Measurements from ENCODE around the gene RFNG. TPM values are rescaled to one million over a fixed set of nuclear protein-coding genes. Genes with fewer than 3 reads are reported as not detected.

RFNG gene
- total RNA-seq, 1 experiment from 2014 or later = 40.4 TPM

- Histone ChIP-seq H3K4me1 (replicated peaks; ENCODE audit: insufficient read depth) (0 out of 2 replicates have a peak, but pooled peaks cover 5% of the 10 kb centered on the region), H3K9me2 (ENCODE audit: insufficient read depth) (no peaks in the 10 kb centered on the region), H3K79me2 (ENCODE audit: low read depth) (0 out of 2 replicates have a peak, but pooled peaks cover 8% of the 10 kb centered on the region), H3K9me3 (ENCODE audit: insufficient read depth, low read depth) (no peaks in the 10 kb centered on the region), H2AFZ (no peak overlapping the region), H4K20me1 (ENCODE audit: insufficient read depth) (no peaks in the 10 kb centered on the region), H3K27ac (no peak overlapping the region), H3K27me3 (ENCODE audit: insufficient read depth, low read depth) (no peaks in the 10 kb centered on the region), H3F3A (ENCODE audit: insufficient read depth, low read depth) (no peaks in the 10 kb centered on the region), H3K4me2 (no peak overlapping the region), H3K36me3 (ENCODE audit: low read depth) (no peaks in the 10 kb centered on the region), H3K4me3 (no peak overlapping the region)
- CTCF ChIA-PET = no interaction called here
- intact Hi-C loops (cut with micrococcal nuclease; ENCODE audit: unreplicated experiment) = no loop called here
- TF ChIP-seq CTCF (conservative IDR thresholded peaks at IDR 0.05) (no peak), EZH2 (IDR thresholded peaks at IDR 0.05; ENCODE audit: low read depth) (no peak)
- POLR2A ChIA-PET (ENCODE audit: unreplicated experiment) = interaction anchor here (0.6 kb wide), 2 partner anchors 22 to 239 kb away, joined by 6 to 10 read pairs; partner anchors contain the start of gene DCXR
- no peak for DNase-seq
- no TSS peak for BruUV-seq (replicated peaks)
These were observed 7.8 kb upstream of the RFNG start for GRCh38 chr17:82059272-82060000.

- Histone ChIP-seq H3K36me3 (ENCODE audit: low read depth) (no peaks in the 10 kb centered on the region), H4K20me1 (ENCODE audit: insufficient read depth) (no peaks in the 10 kb centered on the region), H3K27ac (no peak overlapping the region), H3K9me2 (ENCODE audit: insufficient read depth) (no peaks in the 10 kb centered on the region), H3K4me1 (replicated peaks; ENCODE audit: insufficient read depth) (0 out of 2 replicates have a peak, but pooled peaks cover under 1% of the 10 kb centered on the region), H3K79me2 (ENCODE audit: low read depth) (0 out of 2 replicates have a peak, but pooled peaks cover 3% of the 10 kb centered on the region), H2AFZ (no peak overlapping the region), H3K9me3 (ENCODE audit: insufficient read depth, low read depth) (no peaks in the 10 kb centered on the region), H3K4me2 (no peak overlapping the region), H3K27me3 (ENCODE audit: insufficient read depth, low read depth) (no peaks in the 10 kb centered on the region), H3K4me3 (no peak overlapping the region), H3F3A (ENCODE audit: insufficient read depth, low read depth) (no peaks in the 10 kb centered on the region)
- DNase-seq = no peak
- BruUV-seq (replicated peaks) = no TSS peak
- POLR2A ChIA-PET (ENCODE audit: unreplicated experiment) = interaction anchor here (0.6 kb wide), 1 partner anchor 21 kb away, joined by 6 read pairs; the partner anchor contains the start of gene DCXR
- CTCF ChIA-PET = no interaction called here
- intact Hi-C loops (cut with micrococcal nuclease; ENCODE audit: unreplicated experiment) = no loop called here
- TF ChIP-seq EZH2 (IDR thresholded peaks at IDR 0.05; ENCODE audit: low read depth) (no peak), CTCF (conservative IDR thresholded peaks at IDR 0.05) (no peak)
These were observed 7.2 kb upstream of the RFNG start for GRCh38 chr17:82058855-82059249.

- no TSS peak for BruUV-seq (replicated peaks)
- DNase-seq = no peak
- CTCF ChIA-PET = no interaction called here
- no peak overlapping the region for H3K27ac ChIP-seq
- no peaks in the 10 kb centered on the region for H4K20me1 ChIP-seq (ENCODE audit: insufficient read depth)
- H3K27me3 ChIP-seq (ENCODE audit: insufficient read depth, low read depth) = no peaks in the 10 kb centered on the region
- no peaks in the 10 kb centered on the region for H3K36me3 ChIP-seq (ENCODE audit: low read depth)
- H3K79me2 ChIP-seq (ENCODE audit: low read depth) = no peaks in the 10 kb centered on the region
- TF ChIP-seq EZH2 (IDR thresholded peaks at IDR 0.05; ENCODE audit: low read depth) (no peak), CTCF (conservative IDR thresholded peaks at IDR 0.05) (no peak)
- POLR2A ChIA-PET (ENCODE audit: unreplicated experiment) = no interaction called here
- intact Hi-C loops (cut with micrococcal nuclease; ENCODE audit: unreplicated experiment) = no loop called here
- no peak overlapping the region for H2AFZ ChIP-seq
- H3K9me2 ChIP-seq (ENCODE audit: insufficient read depth) = no peaks in the 10 kb centered on the region
- no peaks in the 10 kb centered on the region for H3F3A ChIP-seq (ENCODE audit: insufficient read depth, low read depth)
- H3K4me1 ChIP-seq (replicated peaks; ENCODE audit: insufficient read depth) = no peaks in the 10 kb centered on the region
- H3K9me3 ChIP-seq (ENCODE audit: insufficient read depth, low read depth) = no peaks in the 10 kb centered on the region
- no peak overlapping the region for H3K4me2 ChIP-seq
- no peak overlapping the region for H3K4me3 ChIP-seq
These were observed 6.7 kb upstream of the RFNG start for GRCh38 chr17:82058230-82058854.

Data from PC-9 (cell line).